ENCODE results near the gene ADAMTS3.
"Not testable (repeated sequence)": the region's sequence is repeated elsewhere in the genome, so short reads cannot be mapped to it uniquely, and the experiment has no call there.

The ADAMTS3 gene

GRCh38 chr4:72546456-72546855 lies 22.6 kb downstream of the ADAMTS3 start:
- DNase-seq = no peak

GRCh38 chr4:72540694-72541093 lies 28.3 kb downstream of the ADAMTS3 start:
- DNase-seq = not testable (repeated sequence)

- no peak for DNase-seq
Observed at GRCh38 chr4:72538006-72538405, 31.0 kb downstream of the ADAMTS3 start.

- DNase-seq = no peak
Observed at GRCh38 chr4:72536443-72536842, 32.6 kb downstream of the ADAMTS3 start.

GRCh38 chr4:72531768-72532290 lies 37.2 kb downstream of the ADAMTS3 start:
- DNase-seq = no peak

GRCh38 chr4:72531322-72531721 lies 37.7 kb downstream of the ADAMTS3 start:
- DNase-seq = no peak

- DNase-seq = no peak
Observed at GRCh38 chr4:72529148-72529822, 39.7 kb downstream of the ADAMTS3 start.

- DNase-seq = no peak
Observed at GRCh38 chr4:72527038-72527646, 41.9 kb downstream of the ADAMTS3 start.

- no peak for DNase-seq
Observed at GRCh38 chr4:72525938-72526337, 43.1 kb downstream of the ADAMTS3 start.

- DNase-seq = no peak
Observed at GRCh38 chr4:72522440-72522839, 46.6 kb downstream of the ADAMTS3 start.

- DNase-seq = no peak
Observed at GRCh38 chr4:72513227-72513626, 55.8 kb downstream of the ADAMTS3 start.

GRCh38 chr4:72507860-72508419 lies 61.1 kb downstream of the ADAMTS3 start:
- no peak for DNase-seq

- DNase-seq = no peak
Observed at GRCh38 chr4:72507167-72507566, 61.9 kb downstream of the ADAMTS3 start.

- no peak for DNase-seq
Observed at GRCh38 chr4:72505314-72505744, 63.7 kb downstream of the ADAMTS3 start.

- DNase-seq = no peak
Observed at GRCh38 chr4:72500214-72500613, 68.8 kb downstream of the ADAMTS3 start.

- no peak for DNase-seq
Observed at GRCh38 chr4:72496119-72496518, 72.9 kb downstream of the ADAMTS3 start.

GRCh38 chr4:72494156-72494555 lies 74.9 kb downstream of the ADAMTS3 start:
- no peak for DNase-seq

- DNase-seq = no peak
Observed at GRCh38 chr4:72489267-72489666, 79.8 kb downstream of the ADAMTS3 start.

GRCh38 chr4:72486991-72487390 lies 82.0 kb downstream of the ADAMTS3 start:
- DNase-seq = no peak

GRCh38 chr4:72484981-72485380 lies 84.0 kb downstream of the ADAMTS3 start:
- DNase-seq = no peak

- DNase-seq = no peak
Observed at GRCh38 chr4:72473434-72473900, 95.6 kb downstream of the ADAMTS3 start.

- no peak for DNase-seq
Observed at GRCh38 chr4:72471816-72472215, 97.2 kb downstream of the ADAMTS3 start.

GRCh38 chr4:72468904-72469502 lies 100.0 kb downstream of the ADAMTS3 start:
- DNase-seq = no peak

- DNase-seq = no peak
Observed at GRCh38 chr4:72467633-72468032, 101.4 kb downstream of the ADAMTS3 start.
